Lower lobe of right lung (tissue), 2 donors: ENCODE measurements around the gene FBXL14. TPM values are rescaled to one million over a fixed set of nuclear protein-coding genes. Genes with fewer than 3 reads are reported as not detected.
"Not testable (repeated sequence)": the region's sequence is repeated elsewhere in the genome, so short reads cannot be mapped to it uniquely, and the experiment has no call there.

ENCODE experiments used
- ATAC-seq, 2 donors: fragments of 200-7000 bp; cut with Tn5 transposase; one replicate each; pipeline ENCODE4 v1.9.1; 2020 to 2022; ENCODE audit warnings: mild to moderate bottlenecking in 2 of 2, moderate library complexity in 2 of 2
- DNase-seq: peaks from one replicate; pipeline ENCODE4 v3.0.0-alpha.2; 2020
- H3K27ac ChIP-seq: fragments of 200-600 bp; one replicate; pipeline ENCODE4 v1.8.0; 2022
- H3K27me3 ChIP-seq: fragments of 200-600 bp; one replicate; pipeline ENCODE4 v1.8.0; 2022; ENCODE audit warnings: low read depth
- H3K36me3 ChIP-seq: fragments of 200-600 bp; one replicate; pipeline ENCODE4 v1.8.0; 2022; ENCODE audit warnings: mild to moderate bottlenecking
- H3K4me1 ChIP-seq: fragments of 200-600 bp; one replicate; pipeline ENCODE4 v1.8.0; 2022
- H3K4me3 ChIP-seq: fragments of 200-600 bp; one replicate; pipeline ENCODE4 v1.8.0; 2022; ENCODE audit warnings: mild to moderate bottlenecking
- H3K9me3 ChIP-seq: fragments of 200-600 bp; one replicate; pipeline ENCODE4 v1.8.0; 2022
- intact Hi-C: fragments of 100-400 bp; cut with DNase I; formaldehyde crosslinking; loops from one replicate; pipeline ENCODE4 v1.11.0; 2022
- total RNA-seq: library from RNA; stranded (reverse); fragmentation: NEBNext Ultra II Directional; extraction: Animal tissue kit (Norgen Biotek cat#: 25700); gene quantifications from one replicate; pipeline ENCODE4 v1.2.1, GENCODE V29; 2021
- TF ChIP-seq, protein P1 (sequence below): fragments of 200-600 bp; IDR thresholded peaks from one replicate; pipeline ENCODE4 v1.8.0; 2022; ENCODE audit warnings: antibody characterized with exemption, mild to moderate bottlenecking
- donor health status: DM: no; HTN: yes; CAD: no; lungs with severe emphysema.

FBXL14 gene
- total RNA-seq, 1 donor from 2014 or later: 16.6 TPM

DNA sequence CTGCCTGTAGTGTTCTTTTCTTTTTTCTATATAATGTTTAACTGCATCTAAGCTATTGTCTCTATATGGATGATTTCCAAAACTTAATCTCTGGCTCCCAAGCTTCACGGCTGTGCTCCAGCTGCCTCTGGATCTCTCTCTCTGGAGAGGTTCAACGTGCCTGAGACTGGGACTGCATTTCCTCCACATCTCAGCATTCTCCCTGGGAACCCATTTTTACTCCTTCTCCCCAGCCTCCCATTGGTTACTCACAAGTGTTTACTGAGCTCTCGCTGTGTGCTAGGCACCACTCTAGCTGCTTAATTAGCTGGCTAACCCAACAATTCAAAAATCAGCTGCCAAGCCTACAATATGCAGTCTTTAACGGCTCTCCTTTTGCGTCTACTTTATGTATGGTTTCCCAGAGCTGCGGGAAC lies 34.7 kb downstream of the FBXL14 start:
- no peaks in the 10 kb centered on the region for H3K27me3 ChIP-seq
- TF ChIP-seq, protein P1, sequence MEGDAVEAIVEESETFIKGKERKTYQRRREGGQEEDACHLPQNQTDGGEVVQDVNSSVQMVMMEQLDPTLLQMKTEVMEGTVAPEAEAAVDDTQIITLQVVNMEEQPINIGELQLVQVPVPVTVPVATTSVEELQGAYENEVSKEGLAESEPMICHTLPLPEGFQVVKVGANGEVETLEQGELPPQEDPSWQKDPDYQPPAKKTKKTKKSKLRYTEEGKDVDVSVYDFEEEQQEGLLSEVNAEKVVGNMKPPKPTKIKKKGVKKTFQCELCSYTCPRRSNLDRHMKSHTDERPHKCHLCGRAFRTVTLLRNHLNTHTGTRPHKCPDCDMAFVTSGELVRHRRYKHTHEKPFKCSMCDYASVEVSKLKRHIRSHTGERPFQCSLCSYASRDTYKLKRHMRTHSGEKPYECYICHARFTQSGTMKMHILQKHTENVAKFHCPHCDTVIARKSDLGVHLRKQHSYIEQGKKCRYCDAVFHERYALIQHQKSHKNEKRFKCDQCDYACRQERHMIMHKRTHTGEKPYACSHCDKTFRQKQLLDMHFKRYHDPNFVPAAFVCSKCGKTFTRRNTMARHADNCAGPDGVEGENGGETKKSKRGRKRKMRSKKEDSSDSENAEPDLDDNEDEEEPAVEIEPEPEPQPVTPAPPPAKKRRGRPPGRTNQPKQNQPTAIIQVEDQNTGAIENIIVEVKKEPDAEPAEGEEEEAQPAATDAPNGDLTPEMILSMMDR: no peak
- H3K4me3 ChIP-seq: no peak overlapping the region
- H3K36me3 ChIP-seq: no peaks in the 10 kb centered on the region
- DNase-seq: no peak
- intact Hi-C loops: no loop called here
- peak; percentile 50 to 70 for ATAC-seq
- H3K9me3 ChIP-seq: no peaks in the 10 kb centered on the region
- no peak overlapping the region for H3K27ac ChIP-seq
- H3K4me1 ChIP-seq: no peaks in the 10 kb centered on the region

GRCh38 chr12:1558108-1558507 lies 36.3 kb downstream of the FBXL14 start:
- intact Hi-C loops, H3K4me1 ChIP-seq, H3K27me3 ChIP-seq, DNase-seq, H3K9me3 ChIP-seq, H3K36me3 ChIP-seq, H3K27ac ChIP-seq, H3K4me3 ChIP-seq, ATAC-seq: not testable (repeated sequence)

- H3K4me1 ChIP-seq: no peaks in the 10 kb centered on the region
- H3K36me3 ChIP-seq: no peaks in the 10 kb centered on the region
- intact Hi-C loops: no loop called here
- DNase-seq (no peak), ATAC-seq (peak in 1 of 2 donors; percentile 60)
- no peak overlapping the region for H3K4me3 ChIP-seq
- H3K27me3 ChIP-seq: no peaks in the 10 kb centered on the region
- no peak overlapping the region for H3K27ac ChIP-seq
- TF ChIP-seq, protein P1: no peak
- no peaks in the 10 kb centered on the region for H3K9me3 ChIP-seq
Measured at GRCh38 chr12:1553987-1554982, 40.1 kb downstream of the FBXL14 start.

DNA sequence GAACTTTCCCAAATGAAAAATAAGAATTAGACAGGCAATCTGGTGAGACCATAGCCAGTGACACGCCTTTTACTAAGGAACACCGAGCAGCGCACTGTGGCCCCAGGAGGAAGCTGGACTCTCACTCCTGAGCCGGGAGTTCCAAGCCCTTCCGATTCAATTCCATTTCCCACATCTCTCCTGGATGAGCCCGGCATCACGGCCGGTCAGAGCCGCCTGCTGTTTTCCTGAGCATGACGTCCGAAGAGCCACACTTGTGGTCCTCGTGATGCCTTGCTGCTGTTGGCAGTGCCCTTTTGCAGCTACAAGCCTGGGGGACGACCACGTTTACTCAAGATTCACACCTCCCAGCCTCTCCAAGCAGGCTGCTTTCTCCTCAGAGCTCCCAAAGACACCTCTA lies 40.8 kb downstream of the FBXL14 start:
- ATAC-seq (no peak), DNase-seq (no peak)
- Histone ChIP-seq H3K4me1 (no peaks in the 10 kb centered on the region), H3K9me3 (no peaks in the 10 kb centered on the region), H3K4me3 (no peak overlapping the region), H3K27me3 (no peaks in the 10 kb centered on the region), H3K27ac (no peak overlapping the region), H3K36me3 (no peaks in the 10 kb centered on the region)
- TF ChIP-seq, protein P1: no peak
- intact Hi-C loops: no loop called here

DNA sequence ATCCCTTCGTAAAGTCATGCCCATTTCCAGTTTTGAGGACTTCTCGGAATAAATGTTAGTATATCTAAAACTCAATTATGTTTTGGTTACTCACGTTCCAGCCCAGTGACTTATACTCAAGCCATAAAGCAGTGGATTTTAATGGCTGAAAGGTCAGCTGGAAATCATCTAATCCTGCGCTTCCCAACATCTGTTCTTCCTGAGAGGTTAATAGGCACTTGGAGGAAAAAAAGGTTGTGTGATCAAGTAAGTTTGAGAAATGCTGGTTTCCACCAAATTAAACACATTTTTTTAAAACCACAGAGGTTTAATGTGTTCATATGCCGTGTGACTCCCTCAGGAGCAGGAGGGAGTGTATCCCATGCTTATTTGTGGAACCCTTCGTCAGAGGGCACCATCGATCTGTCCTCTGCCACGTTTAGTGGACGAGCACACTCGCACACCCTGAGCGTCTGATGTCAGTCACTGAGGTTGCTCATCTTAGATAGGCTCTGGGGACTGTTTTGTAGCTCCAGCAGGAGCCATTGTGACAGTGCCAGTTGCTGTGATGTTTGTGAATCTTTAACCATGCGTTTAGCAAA lies 41.4 kb downstream of the FBXL14 start:
- H3K36me3 ChIP-seq: no peaks in the 10 kb centered on the region
- H3K9me3 ChIP-seq: no peaks in the 10 kb centered on the region
- H3K4me1 ChIP-seq: no peaks in the 10 kb centered on the region
- TF ChIP-seq, protein P1: no peak
- no peaks in the 10 kb centered on the region for H3K27me3 ChIP-seq
- H3K27ac ChIP-seq: no peak overlapping the region
- no peak for ATAC-seq
- H3K4me3 ChIP-seq: no peak overlapping the region
- no peak for DNase-seq
- intact Hi-C loops: no loop called here

DNA sequence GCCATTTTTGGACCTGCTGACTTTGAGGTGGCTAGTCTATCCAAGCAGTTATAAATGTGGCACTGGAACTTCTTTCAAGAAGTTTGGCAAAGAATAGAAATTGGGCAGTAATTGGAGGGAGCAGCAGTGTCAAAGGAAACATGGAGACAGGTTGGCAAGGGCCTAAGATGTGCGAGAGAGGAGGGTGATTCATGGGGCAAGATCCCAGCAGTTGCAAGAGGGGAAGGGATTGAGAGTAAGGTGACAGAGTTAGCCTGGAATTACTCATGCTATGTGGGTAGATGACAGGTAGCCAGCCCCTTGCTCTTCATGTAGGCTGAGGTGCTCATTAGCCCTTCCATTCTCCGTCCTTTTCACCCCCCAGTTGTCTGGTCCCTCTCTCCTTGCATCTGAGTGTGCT lies 42.2 kb downstream of the FBXL14 start:
- H3K36me3 ChIP-seq: no peaks in the 10 kb centered on the region
- TF ChIP-seq, protein P1: no peak
- DNase-seq: no peak
- H3K27ac ChIP-seq: no peak overlapping the region
- H3K27me3 ChIP-seq: no peaks in the 10 kb centered on the region
- H3K9me3 ChIP-seq: no peaks in the 10 kb centered on the region
- ATAC-seq: no peak
- H3K4me1 ChIP-seq: no peaks in the 10 kb centered on the region
- intact Hi-C loops: no loop called here
- no peak overlapping the region for H3K4me3 ChIP-seq
